HG02885 (cell line): ENCODE measurements around the gene SNX30.
"Not testable (repeated sequence)": the region's sequence is repeated elsewhere in the genome, so short reads cannot be mapped to it uniquely, and the experiment has no call there.

Experiments
- ATAC-seq: cut with Tn5 transposase; IDR thresholded peaks from one replicate; pipeline ENCODE4 v1.9.1; 2021; ENCODE audit warnings: mild to moderate bottlenecking; ENCODE audit not compliant: unreplicated experiment, poor library complexity

The SNX30 gene

GRCh38 chr9:112750016-112750763 lies at the start of gene SNX30:
Gene SNX30 (plus strand): TSS chr9:112750760. CDS start chr9:112751002, 242 bp downstream.
- ATAC-seq, result peak; percentile 75

- ATAC-seq, result no peak
Observed at GRCh38 chr9:112703304-112703703, 47.3 kb upstream of the SNX30 start.

GRCh38 chr9:112705768-112706427 lies 44.7 kb upstream of the SNX30 start:
- no peak for ATAC-seq

GRCh38 chr9:112711050-112711689 lies 39.4 kb upstream of the SNX30 start:
- ATAC-seq, result no peak

- ATAC-seq, result no peak
Observed at GRCh38 chr9:112712678-112713077, 37.9 kb upstream of the SNX30 start.

GRCh38 chr9:112717661-112718331 lies 32.8 kb upstream of the SNX30 start, which contains the start of gene INIP:
Gene INIP (minus strand): TSS chr9:112718117. CDS start chr9:112716485, 1,632 bp downstream.
- ATAC-seq, result peak; percentile 94

- no peak for ATAC-seq
Observed at GRCh38 chr9:112719241-112719691, 31.3 kb upstream of the SNX30 start.

GRCh38 chr9:112719696-112720095 lies 30.9 kb upstream of the SNX30 start:
- no peak for ATAC-seq

- ATAC-seq, result no peak
Observed at GRCh38 chr9:112720113-112720780, 30.3 kb upstream of the SNX30 start.

- not testable (repeated sequence) for ATAC-seq
Observed at GRCh38 chr9:112722749-112723148, 27.8 kb upstream of the SNX30 start.

- ATAC-seq, result no peak
Observed at GRCh38 chr9:112725961-112726360, 24.6 kb upstream of the SNX30 start.

- no peak for ATAC-seq
Observed at GRCh38 chr9:112726428-112726827, 24.1 kb upstream of the SNX30 start.

GRCh38 chr9:112728401-112728800 lies 22.2 kb upstream of the SNX30 start:
- ATAC-seq, result no peak

GRCh38 chr9:112731971-112732370 lies 18.6 kb upstream of the SNX30 start:
- no peak for ATAC-seq

- no peak for ATAC-seq
Observed at GRCh38 chr9:112734892-112735291, 15.7 kb upstream of the SNX30 start.

- no peak for ATAC-seq
Observed at GRCh38 chr9:112743216-112743836, 7.2 kb upstream of the SNX30 start.

GRCh38 chr9:112744177-112744576 lies 6.4 kb upstream of the SNX30 start:
- no peak for ATAC-seq

- no peak for ATAC-seq
Observed at GRCh38 chr9:112747094-112747493, 3.5 kb upstream of the SNX30 start.

GRCh38 chr9:112750764-112751055 lies 150 bp downstream of the SNX30 start:
- ATAC-seq, result no peak
